KOPT-K1 (cell line): Measurements from ENCODE around the gene ULBP2.
"Not testable (repeated sequence)": the region's sequence is repeated elsewhere in the genome, so short reads cannot be mapped to it uniquely, and the experiment has no call there.

Source experiments
- H3K27ac ChIP-seq: fragments of 200-600 bp; sonication (generic); 2 replicates; pipeline ENCODE4 v1.5.1; 2016; ENCODE audit warnings: antibody characterized with exemption, mild to moderate bottlenecking, low read depth, low read length; ENCODE audit not compliant: poor library complexity, severe bottlenecking
- H3K36me3 ChIP-seq: fragments of 200-600 bp; sonication (generic); 2 replicates; pipeline ENCODE4 v1.5.1; 2017; ENCODE audit warnings: antibody characterized with exemption, mild to moderate bottlenecking, low read length, moderate library complexity; ENCODE audit not compliant: insufficient read depth
- H3K9me3 ChIP-seq: fragments of 200-600 bp; sonication (generic); 2 replicates; pipeline ENCODE4 v1.5.1; 2017; ENCODE audit warnings: antibody characterized with exemption, low read length, mild to moderate bottlenecking; ENCODE audit not compliant: insufficient read depth, poor library complexity, severe bottlenecking

Gene ULBP2

DNA sequence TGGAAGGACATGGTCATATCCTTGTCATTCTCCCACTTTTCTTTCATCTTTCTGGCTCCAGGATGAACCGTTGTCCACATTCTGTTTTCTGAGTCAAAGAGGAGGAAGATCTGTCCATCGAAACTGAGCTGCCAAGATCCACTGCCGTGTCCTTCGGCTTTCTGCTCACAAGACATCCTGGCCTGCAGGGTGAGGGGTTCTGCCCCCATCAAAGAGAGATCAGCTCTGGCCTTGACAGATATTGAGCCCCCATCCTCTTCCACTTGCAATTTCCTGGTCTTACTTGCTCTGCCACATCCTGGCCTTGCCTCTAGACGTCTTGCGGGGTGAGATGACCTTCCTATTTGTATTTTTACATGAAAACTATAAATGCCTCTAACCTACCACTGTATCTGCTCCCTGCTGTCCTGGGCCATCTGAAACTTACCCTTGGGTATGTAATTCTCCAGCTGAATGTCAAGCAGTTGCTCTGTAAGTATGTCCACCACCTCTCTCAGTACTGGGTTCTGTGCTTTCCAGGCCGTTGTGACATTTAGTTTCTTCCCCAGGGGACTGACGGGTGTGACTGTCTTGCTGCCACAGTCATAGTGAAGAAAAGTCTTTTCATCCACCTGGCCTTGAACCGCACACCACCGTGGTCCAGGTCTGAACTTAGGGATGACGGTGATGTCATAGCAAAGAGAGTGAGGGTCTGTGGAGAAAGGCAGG is 22.5 kb upstream of the ULBP2 start:
- H3K27ac ChIP-seq, H3K9me3 ChIP-seq, H3K36me3 ChIP-seq: not testable (repeated sequence)

DNA sequence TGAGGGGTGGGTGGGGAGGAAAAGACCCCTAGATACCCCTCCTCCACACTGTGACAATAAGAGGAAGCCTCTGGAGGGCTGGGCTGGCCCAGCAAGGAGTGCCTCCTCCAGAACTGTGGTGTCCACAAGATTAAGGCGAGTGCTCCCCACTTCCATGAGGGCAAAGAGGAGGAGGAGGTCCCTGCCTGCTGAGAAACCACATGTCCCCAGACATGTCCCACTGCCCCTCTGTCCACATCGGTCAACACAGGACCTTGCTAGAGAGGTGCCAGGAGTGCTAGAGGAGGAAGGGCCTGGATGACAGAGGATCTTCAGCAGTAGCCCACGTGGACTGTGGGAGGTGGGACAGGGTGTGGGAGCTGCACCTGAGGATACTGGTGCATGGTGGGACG is 22.0 kb upstream of the ULBP2 start:
- no peaks in the 10 kb centered on the region for H3K9me3 ChIP-seq
- no peak overlapping the region for H3K27ac ChIP-seq
- no peaks in the 10 kb centered on the region for H3K36me3 ChIP-seq

- no peaks in the 10 kb centered on the region for H3K36me3 ChIP-seq
- H3K9me3 ChIP-seq: no peaks in the 10 kb centered on the region
- H3K27ac ChIP-seq: no peak overlapping the region
Measured at GRCh38 chr6:149921361-149921760, 20.5 kb upstream of the ULBP2 start.

- not testable (repeated sequence) for H3K27ac ChIP-seq, H3K9me3 ChIP-seq, H3K36me3 ChIP-seq
Measured at GRCh38 chr6:149922091-149922490, 19.7 kb upstream of the ULBP2 start.

- Histone ChIP-seq H3K36me3 (no peaks in the 10 kb centered on the region), H3K27ac (no peak within 1 kb of the TSS), H3K9me3 (no peaks in the 10 kb centered on the region)
Measured at GRCh38 chr6:149922642-149923326, 19.0 kb upstream of the ULBP2 start, which contains the start of gene RAET1G. Gene RAET1G (minus strand): TSS chr6:149923121. CDS start chr6:149923010, 111 bp downstream.

DNA sequence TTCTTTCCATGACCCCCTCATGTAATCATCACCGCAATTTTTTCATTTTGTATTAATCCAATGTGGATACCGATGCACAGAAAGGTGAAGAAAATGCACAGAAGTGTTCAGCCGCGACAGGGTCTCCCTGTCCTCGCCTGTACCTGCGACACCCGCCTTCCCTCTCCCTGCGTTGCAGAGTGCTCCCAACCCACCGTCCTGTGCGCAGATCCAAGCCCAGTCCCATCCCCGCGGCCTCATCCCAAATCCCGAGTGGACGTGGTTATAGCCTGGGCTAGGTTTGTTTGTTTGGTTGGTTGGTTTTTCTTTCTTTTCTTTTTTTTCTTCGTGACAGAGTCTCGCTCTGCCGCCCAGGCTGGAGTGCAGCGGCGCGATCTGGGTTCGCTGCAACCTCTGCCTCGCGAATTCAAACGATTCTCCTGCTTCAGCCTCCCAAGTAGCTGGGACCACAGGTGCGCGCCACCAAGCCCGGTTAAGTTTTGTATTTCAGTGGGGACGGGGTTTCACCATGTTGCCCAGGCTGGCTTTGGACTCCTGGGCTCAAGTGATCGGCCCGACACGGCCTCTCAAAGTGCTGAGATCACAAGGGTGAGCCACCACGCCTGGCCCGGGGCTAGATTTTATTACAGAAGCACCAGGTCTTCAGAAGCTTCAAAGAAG is 18.4 kb upstream of the ULBP2 start:
- H3K27ac ChIP-seq: no peak overlapping the region
- H3K9me3 ChIP-seq: no peaks in the 10 kb centered on the region
- H3K36me3 ChIP-seq: no peaks in the 10 kb centered on the region

- H3K9me3 ChIP-seq: no peaks in the 10 kb centered on the region
- H3K36me3 ChIP-seq: no peaks in the 10 kb centered on the region
- H3K27ac ChIP-seq: no peak overlapping the region
Measured at GRCh38 chr6:149924206-149924932, 17.4 kb upstream of the ULBP2 start.

- no peaks in the 10 kb centered on the region for H3K36me3 ChIP-seq
- H3K9me3 ChIP-seq: no peaks in the 10 kb centered on the region
- H3K27ac ChIP-seq: no peak overlapping the region
Measured at GRCh38 chr6:149924933-149925252, 16.9 kb upstream of the ULBP2 start.

DNA sequence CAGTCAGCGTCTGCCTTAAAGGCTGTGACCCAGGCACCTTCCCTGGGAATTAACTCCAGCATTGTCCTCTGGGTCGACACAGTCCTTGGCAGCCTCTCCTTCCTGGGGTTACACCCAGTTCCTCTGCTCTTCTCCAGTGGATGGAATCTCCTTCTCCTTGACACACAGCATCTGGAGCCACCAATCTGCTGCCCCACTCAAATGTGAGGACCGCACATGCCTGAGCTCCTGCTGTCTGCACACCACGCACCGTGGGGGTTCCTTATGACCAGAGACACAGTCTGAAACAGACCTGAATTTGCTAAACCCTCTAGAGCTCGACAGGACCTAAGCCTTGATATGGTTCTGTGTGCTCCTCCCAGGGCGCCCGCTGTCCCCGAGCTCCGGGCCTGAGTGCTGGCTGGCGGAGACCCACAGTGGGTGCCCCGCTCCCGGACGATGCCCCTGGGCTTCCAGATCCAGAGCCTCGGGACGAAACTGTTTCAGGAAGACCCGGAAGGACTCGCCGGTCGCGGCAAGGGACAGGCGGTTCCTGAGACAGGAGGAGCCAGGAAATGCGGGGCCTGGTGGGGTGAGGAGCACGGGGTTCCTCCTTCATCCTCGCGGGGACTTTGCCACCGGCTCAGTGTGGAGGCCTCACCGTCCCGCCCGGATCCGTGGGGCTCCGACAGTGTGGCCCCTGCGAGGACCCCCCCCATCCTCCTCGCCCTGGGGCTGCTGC is 16.4 kb upstream of the ULBP2 start:
- H3K27ac ChIP-seq: no peak overlapping the region

DNA sequence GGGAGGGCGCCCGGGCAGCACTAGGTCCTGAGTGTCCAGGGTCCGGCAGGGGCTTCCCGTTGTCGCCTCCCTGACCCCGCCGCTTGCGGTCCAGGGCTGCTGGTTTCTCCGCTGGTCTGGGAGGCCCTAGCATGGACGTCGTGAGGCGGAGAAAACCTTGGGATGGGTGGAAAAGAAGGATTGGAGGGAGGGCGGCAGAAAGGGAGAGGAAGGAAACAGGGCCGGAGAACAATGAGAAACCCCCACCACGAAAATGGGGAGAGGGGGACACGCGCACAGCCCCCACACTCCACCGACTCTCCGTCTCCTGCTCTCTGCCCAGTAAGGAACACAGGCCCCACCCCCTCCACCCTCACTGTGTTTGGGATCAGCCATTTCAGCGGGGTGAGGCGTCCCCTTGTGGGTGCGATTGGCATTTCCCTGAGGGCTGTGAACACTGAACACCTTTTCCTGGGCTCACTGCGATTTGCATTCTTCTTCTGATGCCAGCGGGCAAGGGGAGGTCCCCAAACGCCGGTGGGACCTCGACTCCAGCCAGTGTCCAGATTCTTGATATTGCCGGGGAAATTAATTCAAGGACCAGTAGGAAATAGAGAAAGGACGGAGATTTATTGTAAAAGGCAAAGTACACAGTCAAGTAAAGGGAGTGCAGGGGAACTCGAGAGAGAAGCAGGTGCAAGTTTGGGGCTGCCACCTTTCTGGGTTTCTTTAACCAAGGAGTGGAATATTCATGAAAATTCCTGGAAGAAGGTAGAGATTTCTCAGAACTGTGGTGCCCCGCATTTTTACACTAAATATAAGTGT is 15.6 kb upstream of the ULBP2 start:
- Histone ChIP-seq H3K9me3 (no peaks in the 10 kb centered on the region), H3K36me3 (no peaks in the 10 kb centered on the region), H3K27ac (no peak overlapping the region)

More for the DNA sequence above, 16.4 kb upstream of the ULBP2 start:
- Histone ChIP-seq H3K9me3 (no peaks in the 10 kb centered on the region), H3K36me3 (no peaks in the 10 kb centered on the region)

GRCh38 chr6:149927025-149927424 is 14.8 kb upstream of the ULBP2 start:
- not testable (repeated sequence) for H3K9me3 ChIP-seq, H3K27ac ChIP-seq, H3K36me3 ChIP-seq

GRCh38 chr6:149929422-149929821 is 12.4 kb upstream of the ULBP2 start:
- Histone ChIP-seq H3K27ac (no peak overlapping the region), H3K36me3 (no peaks in the 10 kb centered on the region), H3K9me3 (no peaks in the 10 kb centered on the region)

- Histone ChIP-seq H3K27ac (no peak overlapping the region), H3K36me3 (no peaks in the 10 kb centered on the region), H3K9me3 (no peaks in the 10 kb centered on the region)
Measured at GRCh38 chr6:149931501-149931900, 10.3 kb upstream of the ULBP2 start.

GRCh38 chr6:149933036-149933435 is 8.8 kb upstream of the ULBP2 start:
- H3K9me3 ChIP-seq: no peaks in the 10 kb centered on the region
- no peak overlapping the region for H3K27ac ChIP-seq

More at GRCh38 chr6:149933036-149933435, 8.8 kb upstream of the ULBP2 start:
- no peaks in the 10 kb centered on the region for H3K36me3 ChIP-seq
